ENCODE measurements around the gene SLC23A3. TPM values are rescaled to one million over a fixed set of nuclear protein-coding genes. Genes with fewer than 3 reads are reported as not detected.

Gene SLC23A3
- total RNA-seq, 4 donors from 2014 or later: 0.21 to 0.98 (median 0.30) TPM; not detected in 1

DNA sequence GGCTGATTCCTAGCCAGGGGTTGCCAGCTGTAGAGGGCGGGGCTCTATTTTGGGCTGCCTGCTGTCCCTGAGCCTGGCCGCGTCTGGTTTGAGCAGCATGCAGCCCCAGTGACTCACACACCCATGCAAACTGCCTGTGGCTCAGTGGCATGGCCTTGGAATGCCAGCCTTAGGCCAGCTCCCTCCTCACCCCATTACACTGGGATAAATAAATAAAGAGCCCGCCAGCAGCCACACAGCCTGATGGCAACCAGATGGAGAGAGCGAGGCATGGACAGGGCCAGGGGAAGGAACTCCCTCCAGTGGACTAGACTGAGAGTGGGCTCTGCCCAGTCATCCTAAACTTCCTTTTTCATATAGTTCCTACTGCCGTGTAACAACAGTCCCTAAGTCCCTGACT lies 27.5 kb downstream of the SLC23A3 start:
- Histone ChIP-seq H3K4me3 (no peak overlapping the region), H3K4me1 (no peaks in the 10 kb centered on the region), H3K27ac (no peak overlapping the region), H3K9me3 (no peaks in the 10 kb centered on the region), H3K36me3 (peaks cover 2 to 86% (median 3%) of the 10 kb centered on the region in 3 donors), H3K27me3 (no peaks in the 10 kb centered on the region)
- TF ChIP-seq, protein P1, sequence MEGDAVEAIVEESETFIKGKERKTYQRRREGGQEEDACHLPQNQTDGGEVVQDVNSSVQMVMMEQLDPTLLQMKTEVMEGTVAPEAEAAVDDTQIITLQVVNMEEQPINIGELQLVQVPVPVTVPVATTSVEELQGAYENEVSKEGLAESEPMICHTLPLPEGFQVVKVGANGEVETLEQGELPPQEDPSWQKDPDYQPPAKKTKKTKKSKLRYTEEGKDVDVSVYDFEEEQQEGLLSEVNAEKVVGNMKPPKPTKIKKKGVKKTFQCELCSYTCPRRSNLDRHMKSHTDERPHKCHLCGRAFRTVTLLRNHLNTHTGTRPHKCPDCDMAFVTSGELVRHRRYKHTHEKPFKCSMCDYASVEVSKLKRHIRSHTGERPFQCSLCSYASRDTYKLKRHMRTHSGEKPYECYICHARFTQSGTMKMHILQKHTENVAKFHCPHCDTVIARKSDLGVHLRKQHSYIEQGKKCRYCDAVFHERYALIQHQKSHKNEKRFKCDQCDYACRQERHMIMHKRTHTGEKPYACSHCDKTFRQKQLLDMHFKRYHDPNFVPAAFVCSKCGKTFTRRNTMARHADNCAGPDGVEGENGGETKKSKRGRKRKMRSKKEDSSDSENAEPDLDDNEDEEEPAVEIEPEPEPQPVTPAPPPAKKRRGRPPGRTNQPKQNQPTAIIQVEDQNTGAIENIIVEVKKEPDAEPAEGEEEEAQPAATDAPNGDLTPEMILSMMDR (IDR thresholded peaks at IDR 0.05): no peak
- TF ChIP-seq EP300 (IDR thresholded peaks at IDR 0.05) (no peak), POLR2A (IDR thresholded peaks at IDR 0.05) (no peak)
- WGBS, 2 donors: 78 to 80% methylated on average over 6 of the region's 6 CpGs
- DNase-seq (ENCODE audit: low spot score in 2 of 2): no peak

DNA sequence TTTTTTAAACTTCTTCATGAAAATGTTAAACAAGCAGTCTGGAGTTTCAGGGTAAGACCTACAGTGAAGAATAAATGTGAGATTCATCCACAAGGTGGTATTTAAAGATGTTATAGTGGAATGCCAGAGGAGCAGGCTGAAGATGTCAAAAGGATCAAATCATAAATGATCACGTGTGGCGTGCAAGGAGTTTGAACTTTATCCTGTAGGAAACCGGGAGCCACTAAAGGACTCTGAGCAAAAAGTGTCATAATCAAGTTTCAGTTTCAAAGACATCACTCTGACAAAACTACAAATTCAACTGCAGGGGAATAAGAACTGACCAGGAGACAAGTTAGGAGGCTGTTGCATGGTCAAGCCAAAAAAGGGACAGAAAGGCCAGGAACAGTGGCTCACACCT lies 29.1 kb downstream of the SLC23A3 start:
- H3K9me3 ChIP-seq: no peaks in the 10 kb centered on the region
- peaks cover 0 to 73% (median 0%) of the 10 kb centered on the region in 3 donors for H3K36me3 ChIP-seq
- no peaks in the 10 kb centered on the region for H3K4me1 ChIP-seq
- 92 to 93% methylated on average over 3 of the region's 3 CpGs for WGBS, 2 donors
- TF ChIP-seq POLR2A (IDR thresholded peaks at IDR 0.05): no peak
- no peak for TF ChIP-seq EP300 (IDR thresholded peaks at IDR 0.05)
- TF ChIP-seq, protein P1 (IDR thresholded peaks at IDR 0.05): no peak
- DNase-seq (ENCODE audit: low spot score in 2 of 2): no peak
- no peaks in the 10 kb centered on the region for H3K27me3 ChIP-seq
- H3K27ac ChIP-seq: no peak overlapping the region
- H3K4me3 ChIP-seq: no peak overlapping the region

- no peaks in the 10 kb centered on the region for H3K4me1 ChIP-seq
- H3K4me3 ChIP-seq: no peak overlapping the region
- TF ChIP-seq EP300 (IDR thresholded peaks at IDR 0.05) (no peak), POLR2A (IDR thresholded peaks at IDR 0.05) (no peak)
- TF ChIP-seq, protein P1 (IDR thresholded peaks at IDR 0.05): no peak
- WGBS, 2 donors: 88 to 89% methylated on average over 4 of the region's 4 CpGs
- no peaks in the 10 kb centered on the region for H3K27me3 ChIP-seq
- H3K36me3 ChIP-seq: peaks cover 0 to 18% (median 0%) of the 10 kb centered on the region in 3 donors
- no peak overlapping the region for H3K27ac ChIP-seq
- no peak for DNase-seq (ENCODE audit: low spot score in 2 of 2)
- H3K9me3 ChIP-seq: no peaks in the 10 kb centered on the region
Observed at GRCh38 chr2:219133976-219134375, 35.9 kb downstream of the SLC23A3 start.

GRCh38 chr2:219131744-219132143 lies 38.1 kb downstream of the SLC23A3 start:
- H3K27me3 ChIP-seq: no peaks in the 10 kb centered on the region

GRCh38 chr2:219131327-219131726 lies 38.5 kb downstream of the SLC23A3 start:
- no peak for TF ChIP-seq EP300 (IDR thresholded peaks at IDR 0.05)
- TF ChIP-seq, protein P1 (IDR thresholded peaks at IDR 0.05): no peak
- no peak for TF ChIP-seq POLR2A (IDR thresholded peaks at IDR 0.05)
- no peak overlapping the region for H3K4me3 ChIP-seq
- no peak for DNase-seq (ENCODE audit: low spot score in 2 of 2)
- H3K27ac ChIP-seq: no peak overlapping the region
- 84 to 87% methylated on average over 3 of the region's 3 CpGs for WGBS, 2 donors
- H3K27me3 ChIP-seq: no peaks in the 10 kb centered on the region
- no peaks in the 10 kb centered on the region for H3K9me3 ChIP-seq
- H3K4me1 ChIP-seq: peaks cover 0 to 4% (median 0%) of the 10 kb centered on the region in 4 donors
- peaks cover 0 to 14% (median 0%) of the 10 kb centered on the region in 3 donors for H3K36me3 ChIP-seq

More at GRCh38 chr2:219131744-219132143, 38.1 kb downstream of the SLC23A3 start:
- H3K9me3 ChIP-seq: no peaks in the 10 kb centered on the region
- DNase-seq (ENCODE audit: low spot score in 2 of 2): no peak
- peaks cover 0 to 17% (median 0%) of the 10 kb centered on the region in 3 donors for H3K36me3 ChIP-seq
- H3K27ac ChIP-seq: no peak overlapping the region
- WGBS, 2 donors: 89% methylated on average over 4 of the region's 4 CpGs
- H3K4me1 ChIP-seq: peaks cover 0 to 3% (median 0%) of the 10 kb centered on the region in 4 donors
- no peak overlapping the region for H3K4me3 ChIP-seq
- no peak for TF ChIP-seq EP300 (IDR thresholded peaks at IDR 0.05)
- TF ChIP-seq POLR2A (IDR thresholded peaks at IDR 0.05): no peak
- TF ChIP-seq, protein P1 (IDR thresholded peaks at IDR 0.05): no peak
